ENCODE results near the gene CCIN.
A peak's percentile ranks its signal among the peaks of the same experiment; 100 is the strongest.
"Not testable (repeated sequence)": the region's sequence is repeated elsewhere in the genome, so short reads cannot be mapped to it uniquely, and the experiment has no call there.

CCIN gene

DNA sequence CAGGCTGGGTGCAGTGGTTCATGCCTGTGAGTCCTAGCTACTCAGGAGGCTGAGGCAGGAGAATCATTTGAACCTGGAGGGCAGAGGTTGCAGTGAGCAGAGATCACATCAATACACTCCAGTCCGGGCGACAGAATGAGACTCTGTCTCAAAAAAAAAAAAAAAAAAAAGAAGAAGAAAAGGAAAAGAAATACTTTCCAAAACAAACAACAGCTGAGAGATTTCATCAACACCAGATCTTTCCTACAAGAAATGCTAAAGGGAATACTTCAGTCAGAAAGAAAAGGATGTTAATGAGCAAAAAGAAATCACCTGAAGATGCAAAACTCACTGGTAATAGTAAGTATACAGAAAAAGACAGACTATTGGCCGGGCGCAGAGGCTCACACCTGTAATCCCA is 8.4 kb downstream of the CCIN start:
- H3K27me3 Mint-ChIP-seq: no peaks in the 10 kb centered on the region
- no peaks in the 10 kb centered on the region for H3K4me1 Mint-ChIP-seq
- no peak overlapping the region for H3K4me3 Mint-ChIP-seq
- DNase-seq (no peak), ATAC-seq (no peak)
- H3K27ac Mint-ChIP-seq: no peak overlapping the region
- H3K36me3 Mint-ChIP-seq (ENCODE audit: low read depth): no peaks in the 10 kb centered on the region
- no peaks in the 10 kb centered on the region for H3K9me3 Mint-ChIP-seq

DNA sequence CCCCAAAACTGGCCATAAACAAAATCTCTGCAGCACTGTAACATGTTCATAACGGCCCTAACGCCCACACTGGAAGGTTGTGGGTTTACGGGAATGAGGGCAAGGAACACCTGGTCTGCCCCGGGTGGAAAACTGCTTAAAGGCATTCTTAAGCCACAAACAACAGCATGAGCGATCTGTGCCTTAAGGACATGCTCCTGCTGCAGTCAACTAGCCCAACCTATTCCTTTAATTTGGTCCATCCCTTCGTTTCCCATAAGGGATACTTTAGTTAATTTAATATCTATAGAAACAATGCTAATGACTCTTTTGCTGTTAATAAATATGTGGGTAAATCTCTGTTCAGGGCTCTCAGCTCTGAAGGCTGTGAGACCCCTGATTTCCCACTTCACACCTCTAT is 11.1 kb downstream of the CCIN start:
- not testable (repeated sequence) for H3K36me3 Mint-ChIP-seq (ENCODE audit: low read depth); DNase-seq; H3K27ac Mint-ChIP-seq; H3K4me1 Mint-ChIP-seq; H3K27me3 Mint-ChIP-seq; H3K9me3 Mint-ChIP-seq; ATAC-seq; H3K4me3 Mint-ChIP-seq

DNA sequence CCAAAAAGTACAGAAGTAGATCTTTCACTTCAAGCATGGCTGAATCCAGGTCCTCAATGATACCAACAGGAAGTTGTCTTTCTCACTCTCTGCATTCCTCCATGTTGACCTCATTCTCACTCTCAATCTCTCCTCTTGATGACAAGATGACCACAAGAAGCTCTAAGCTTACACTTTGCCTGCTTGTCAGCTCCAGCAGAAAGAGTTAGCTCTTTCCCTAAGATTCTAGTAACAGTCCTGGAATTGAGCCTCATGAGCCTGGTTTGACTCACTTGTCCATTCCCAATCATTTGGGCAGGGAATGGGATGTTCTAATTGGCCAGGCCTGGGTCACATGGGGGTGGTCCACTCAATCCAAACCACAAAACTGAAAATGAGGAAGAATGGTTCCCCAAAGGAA is 18.2 kb downstream of the CCIN start:
- ATAC-seq (no peak), DNase-seq (no peak)
- no peaks in the 10 kb centered on the region for H3K9me3 Mint-ChIP-seq
- H3K4me1 Mint-ChIP-seq: peaks cover 19% of the 10 kb centered on the region
- H3K27me3 Mint-ChIP-seq: peaks cover 6% of the 10 kb centered on the region
- H3K4me3 Mint-ChIP-seq: no peak overlapping the region
- peaks cover 4% of the 10 kb centered on the region for H3K36me3 Mint-ChIP-seq (ENCODE audit: low read depth)
- no peak overlapping the region for H3K27ac Mint-ChIP-seq

DNA sequence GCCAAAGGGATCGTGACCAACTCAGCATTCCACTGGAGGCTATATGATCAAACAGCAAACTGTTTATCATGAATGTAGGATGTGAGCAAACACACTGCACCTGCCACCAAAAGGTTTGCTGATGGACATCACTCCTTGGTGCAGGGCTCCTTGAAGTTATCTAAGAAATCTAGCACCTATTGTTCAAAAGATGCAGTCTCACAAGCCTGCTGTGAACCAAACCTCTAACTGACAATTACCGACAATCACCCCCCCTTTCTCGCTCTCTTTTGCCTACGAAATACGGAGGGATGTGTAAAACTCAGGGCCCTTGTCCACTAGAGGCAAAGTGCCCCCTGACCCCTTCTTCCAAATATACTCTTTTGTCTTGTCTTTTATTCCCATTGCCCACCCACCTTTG is 19.0 kb downstream of the CCIN start:
- no peak for ATAC-seq
- H3K27me3 Mint-ChIP-seq: peaks cover 6% of the 10 kb centered on the region
- peaks cover 27% of the 10 kb centered on the region for H3K4me1 Mint-ChIP-seq
- no peaks in the 10 kb centered on the region for H3K9me3 Mint-ChIP-seq
- H3K27ac Mint-ChIP-seq: no peak overlapping the region
- H3K4me3 Mint-ChIP-seq: no peak overlapping the region
- H3K36me3 Mint-ChIP-seq (ENCODE audit: low read depth): peaks cover 8% of the 10 kb centered on the region
- DNase-seq: no peak

DNA sequence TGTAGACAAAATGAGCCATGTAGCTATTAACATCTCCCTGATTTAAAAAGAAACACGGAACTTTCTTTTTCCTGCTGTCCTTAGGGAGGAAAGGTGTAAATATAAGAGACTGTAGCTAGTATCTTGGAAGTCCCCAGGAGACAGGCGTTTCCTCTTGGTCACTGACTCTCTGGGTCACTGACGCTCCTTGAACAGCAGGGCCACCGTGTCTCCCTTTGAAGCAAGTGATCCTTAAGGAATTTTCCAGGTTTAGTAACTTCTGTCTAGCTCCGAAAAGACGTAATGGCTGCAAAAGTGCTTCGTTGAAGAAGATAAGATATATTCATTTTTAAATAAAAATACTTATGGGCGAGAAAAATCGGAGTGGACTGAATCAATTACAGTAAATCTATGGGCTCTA is 20.8 kb downstream of the CCIN start:
- DNase-seq (no peak), ATAC-seq (no peak)
- peaks cover 17% of the 10 kb centered on the region for H3K36me3 Mint-ChIP-seq (ENCODE audit: low read depth)
- H3K27ac Mint-ChIP-seq: no peak overlapping the region
- H3K4me1 Mint-ChIP-seq: peaks cover 43% of the 10 kb centered on the region
- H3K9me3 Mint-ChIP-seq: no peaks in the 10 kb centered on the region
- peak overlapping the region; percentile 98 for H3K4me3 Mint-ChIP-seq
- peaks cover 6% of the 10 kb centered on the region for H3K27me3 Mint-ChIP-seq

DNA sequence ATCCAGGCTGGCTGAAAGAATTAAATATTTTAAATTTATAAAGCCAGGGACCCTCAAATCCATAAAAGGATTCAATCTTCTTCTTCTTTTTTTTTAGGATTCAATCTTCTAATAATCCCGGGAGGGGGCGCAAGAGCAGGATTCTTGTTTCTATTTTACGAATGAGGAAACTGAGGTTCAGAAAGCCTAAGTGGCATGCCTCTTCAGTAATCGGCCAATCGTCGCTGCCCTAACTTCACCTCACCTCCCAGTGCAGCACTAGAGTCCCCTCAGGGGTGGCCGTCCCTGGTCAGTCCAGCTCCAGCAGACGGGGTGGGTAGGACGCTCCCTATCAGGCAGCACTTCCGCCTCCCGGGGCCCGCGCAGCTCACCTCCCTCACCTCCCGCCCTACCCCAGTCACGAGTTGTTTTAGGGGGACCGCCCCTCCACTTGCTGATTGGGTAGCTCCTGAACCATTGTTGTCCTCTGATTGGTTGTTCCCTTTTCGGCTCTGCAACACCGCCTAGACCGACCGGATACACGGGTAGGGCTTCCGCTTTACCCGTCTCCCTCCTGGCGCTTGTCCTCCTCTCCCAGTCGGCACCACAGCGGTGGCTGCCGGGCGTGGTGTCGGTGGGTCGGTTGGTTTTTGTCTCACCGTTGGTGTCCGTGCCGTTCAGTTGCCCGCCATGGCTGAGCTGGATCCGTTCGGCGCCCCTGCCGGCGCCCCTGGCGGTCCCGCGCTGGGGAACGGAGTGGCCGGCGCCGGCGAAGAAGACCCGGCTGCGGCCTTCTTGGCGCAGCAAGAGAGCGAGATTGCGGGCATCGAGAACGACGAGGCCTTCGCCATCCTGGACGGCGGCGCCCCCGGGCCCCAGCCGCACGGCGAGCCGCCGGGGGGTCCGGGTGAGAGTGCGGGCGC is 21.5 kb downstream of the CCIN start, which contains the start of gene CLTA:
Gene CLTA, plus strand, starts transcription at position 534 of the 902 bp plus-strand sequence. Its CDS starts 136 bp downstream, at position 670.
- H3K27ac Mint-ChIP-seq: peak within 1 kb of the TSS; percentile 87
- ATAC-seq: peak; percentile 100
- peaks cover 23% of the 10 kb centered on the region for H3K36me3 Mint-ChIP-seq (ENCODE audit: low read depth)

DNA sequence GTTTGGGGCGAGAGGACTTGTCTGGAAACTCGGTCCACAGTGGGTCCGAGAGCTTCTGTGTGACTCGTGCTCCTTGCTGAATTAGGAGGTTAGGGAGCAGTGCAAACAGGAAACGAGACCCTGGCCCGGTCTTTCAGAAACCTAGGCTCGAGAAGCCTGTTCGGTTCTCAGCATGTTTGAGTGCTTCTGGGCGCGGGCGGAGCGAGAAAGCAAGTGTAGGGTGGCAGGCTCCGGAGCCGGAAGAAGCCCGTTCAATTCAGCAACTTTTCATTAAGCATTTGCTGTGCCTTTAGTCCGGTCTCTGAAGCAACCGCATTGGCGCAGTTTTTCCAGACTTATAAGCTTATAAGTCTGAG is 22.1 kb downstream of the CCIN start:
- ATAC-seq (no peak), DNase-seq (peak; percentile 46)
- Mint-ChIP-seq H3K27me3 (peaks cover 6% of the 10 kb centered on the region), H3K9me3 (no peaks in the 10 kb centered on the region), H3K4me1 (peaks cover 48% of the 10 kb centered on the region), H3K36me3 (ENCODE audit: low read depth) (peaks cover 23% of the 10 kb centered on the region), H3K27ac (peak overlapping the region; percentile 69), H3K4me3 (peak overlapping the region; percentile 98)

More for the DNA sequence above, 21.5 kb downstream of the CCIN start, which contains the start of gene CLTA:
- DNase-seq: peak; percentile 93
- Mint-ChIP-seq H3K4me1 (peaks cover 48% of the 10 kb centered on the region), H3K4me3 (peak within 1 kb of the TSS; percentile 98), H3K27me3 (peaks cover 6% of the 10 kb centered on the region), H3K9me3 (no peaks in the 10 kb centered on the region)

DNA sequence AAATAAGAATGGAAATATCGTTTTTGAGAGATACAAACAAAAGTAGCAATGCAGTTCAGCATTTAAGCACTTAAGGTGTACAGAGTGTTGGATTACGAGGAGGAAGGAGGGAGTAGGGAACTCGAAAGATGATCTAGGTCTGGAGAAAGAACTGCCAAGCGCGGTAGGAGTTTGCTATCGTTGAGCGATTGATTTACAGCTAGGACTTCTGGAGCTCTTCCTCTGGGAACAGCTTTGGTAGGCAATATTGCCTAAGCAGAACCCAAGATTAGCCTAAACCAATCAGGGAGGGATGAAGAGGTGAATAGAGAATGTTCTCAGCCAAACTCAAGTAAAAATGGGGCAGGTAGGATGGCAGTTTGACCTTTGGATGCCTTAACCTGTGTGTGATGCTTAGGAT is 22.5 kb downstream of the CCIN start:
- peak overlapping the region; percentile 98 for H3K4me3 Mint-ChIP-seq

DNA sequence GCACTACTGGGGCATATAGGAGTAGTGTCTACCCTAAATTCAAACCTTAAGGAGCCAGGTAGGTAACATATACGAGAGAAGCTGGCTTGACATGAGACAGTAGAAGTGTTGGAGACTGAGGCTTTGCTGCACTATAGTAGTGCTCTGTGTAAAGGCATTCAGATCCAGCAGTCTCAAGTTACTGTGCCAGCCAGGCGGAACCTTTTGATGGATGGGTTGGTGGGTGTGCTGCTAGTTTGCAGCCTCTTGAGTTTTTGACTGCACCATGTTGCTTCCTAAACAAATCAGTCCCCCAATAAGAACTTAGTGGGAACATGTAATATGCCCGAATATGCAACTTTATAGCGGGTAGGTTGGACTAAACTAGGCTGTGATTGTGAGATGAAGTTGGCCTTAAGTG is 23.0 kb downstream of the CCIN start:
- peaks cover 6% of the 10 kb centered on the region for H3K27me3 Mint-ChIP-seq

More for the DNA sequence above, 22.5 kb downstream of the CCIN start:
- Mint-ChIP-seq H3K27ac (peak overlapping the region; percentile 69), H3K27me3 (peaks cover 6% of the 10 kb centered on the region), H3K4me1 (peaks cover 48% of the 10 kb centered on the region), H3K36me3 (ENCODE audit: low read depth) (peaks cover 25% of the 10 kb centered on the region), H3K9me3 (no peaks in the 10 kb centered on the region)
- ATAC-seq (no peak), DNase-seq (no peak)

DNA sequence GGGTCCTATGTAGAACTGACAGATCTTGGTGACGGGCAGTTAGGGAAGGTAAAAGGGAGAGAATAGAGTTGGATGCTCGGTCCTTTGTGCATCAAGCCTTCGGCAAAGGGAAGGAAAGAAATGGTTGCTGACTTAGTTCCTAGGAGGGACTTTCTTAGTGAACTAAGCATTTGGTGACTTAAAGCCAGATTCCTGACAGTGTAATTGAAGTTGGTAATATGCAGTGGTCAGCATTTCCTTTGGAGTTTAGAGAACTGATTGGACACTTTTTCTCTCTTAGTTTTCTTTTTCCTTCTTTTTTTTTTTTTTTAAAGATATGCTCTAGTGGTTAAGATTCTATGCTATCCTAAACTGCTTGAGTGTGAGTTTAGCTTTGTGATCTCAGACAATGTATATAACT is 23.8 kb downstream of the CCIN start:
- Mint-ChIP-seq H3K4me3 (peak overlapping the region; percentile 98), H3K9me3 (no peaks in the 10 kb centered on the region), H3K36me3 (ENCODE audit: low read depth) (peaks cover 32% of the 10 kb centered on the region), H3K4me1 (peaks cover 45% of the 10 kb centered on the region), H3K27ac (peak overlapping the region; percentile 35), H3K27me3 (peaks cover 6% of the 10 kb centered on the region)
- DNase-seq: no peak
- ATAC-seq: no peak

More for the DNA sequence above, 23.0 kb downstream of the CCIN start:
- Mint-ChIP-seq H3K9me3 (no peaks in the 10 kb centered on the region), H3K36me3 (ENCODE audit: low read depth) (peaks cover 27% of the 10 kb centered on the region), H3K4me3 (peak overlapping the region; percentile 98), H3K4me1 (peaks cover 46% of the 10 kb centered on the region), H3K27ac (no peak overlapping the region)
- ATAC-seq: no peak
- no peak for DNase-seq

DNA sequence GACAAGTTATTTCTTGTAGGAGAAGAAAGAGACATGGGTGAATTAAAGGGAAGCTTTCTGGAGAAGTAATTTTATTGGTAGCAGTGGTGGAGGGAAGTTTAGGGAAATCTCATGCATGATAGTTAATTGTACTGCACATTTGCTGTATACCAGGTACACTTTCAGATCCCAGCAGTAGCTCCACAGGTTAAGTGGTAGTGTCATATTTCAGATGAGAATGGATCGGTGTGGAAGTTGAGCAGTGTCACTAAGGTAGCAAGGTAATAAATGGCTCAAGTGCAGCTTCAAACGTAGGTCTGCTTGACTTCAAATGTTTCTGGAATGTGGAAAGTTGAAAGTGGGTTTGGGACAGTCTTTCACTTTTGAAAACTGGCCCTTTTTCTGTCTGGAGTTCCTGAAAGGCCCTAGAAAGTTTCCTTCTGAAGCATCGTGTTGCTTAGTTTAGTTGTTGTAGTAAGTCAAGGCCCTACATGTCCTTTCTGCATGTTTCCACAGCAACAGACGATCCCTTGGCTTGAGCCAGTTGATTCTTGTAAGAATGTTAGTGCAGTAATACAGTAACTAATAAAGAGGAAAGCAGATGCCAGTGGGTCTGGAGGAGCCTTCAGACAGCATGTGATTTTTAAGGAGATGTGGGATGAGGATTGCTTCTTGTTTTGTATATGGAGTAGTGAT is 25.3 kb downstream of the CCIN start:
- ATAC-seq (no peak), DNase-seq (no peak)
- H3K4me1 Mint-ChIP-seq: peaks cover 45% of the 10 kb centered on the region
- H3K27ac Mint-ChIP-seq: no peak overlapping the region
- H3K27me3 Mint-ChIP-seq: peaks cover 2% of the 10 kb centered on the region
- H3K4me3 Mint-ChIP-seq: no peak overlapping the region
- peaks cover 37% of the 10 kb centered on the region for H3K36me3 Mint-ChIP-seq (ENCODE audit: low read depth)
- H3K9me3 Mint-ChIP-seq: no peaks in the 10 kb centered on the region

DNA sequence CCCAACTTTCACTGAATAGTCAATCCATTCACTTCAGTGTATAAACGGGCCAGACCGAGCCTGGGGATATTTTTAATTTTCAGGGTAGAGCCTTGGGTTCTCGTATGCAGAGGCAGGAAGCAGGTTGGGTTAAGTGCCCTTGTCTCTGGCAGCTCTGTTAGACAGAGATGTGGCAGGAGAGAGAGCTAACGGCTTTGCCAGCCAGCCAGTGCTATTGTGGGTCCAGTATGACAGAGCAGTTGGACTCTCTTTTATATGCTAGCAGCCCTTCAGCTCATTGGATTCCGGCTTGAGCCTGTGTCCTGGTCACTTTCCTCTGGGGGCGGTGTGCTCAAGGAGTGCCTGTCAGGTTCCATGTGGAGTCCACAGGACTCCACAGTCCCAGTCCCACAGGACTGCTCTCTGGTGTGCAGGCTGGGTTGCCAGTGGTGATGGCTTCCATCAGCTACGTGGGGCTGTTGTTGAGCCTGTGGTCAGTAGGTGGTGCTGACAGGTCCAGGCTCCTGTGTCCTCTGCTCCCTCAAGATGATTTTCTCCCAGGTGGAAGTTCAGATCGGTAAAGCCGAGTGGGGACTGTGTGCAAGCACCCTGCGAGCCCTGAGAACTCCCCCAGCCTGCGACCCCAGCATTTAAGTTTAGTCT is 35.8 kb downstream of the CCIN start:
- no peak for ATAC-seq

DNA sequence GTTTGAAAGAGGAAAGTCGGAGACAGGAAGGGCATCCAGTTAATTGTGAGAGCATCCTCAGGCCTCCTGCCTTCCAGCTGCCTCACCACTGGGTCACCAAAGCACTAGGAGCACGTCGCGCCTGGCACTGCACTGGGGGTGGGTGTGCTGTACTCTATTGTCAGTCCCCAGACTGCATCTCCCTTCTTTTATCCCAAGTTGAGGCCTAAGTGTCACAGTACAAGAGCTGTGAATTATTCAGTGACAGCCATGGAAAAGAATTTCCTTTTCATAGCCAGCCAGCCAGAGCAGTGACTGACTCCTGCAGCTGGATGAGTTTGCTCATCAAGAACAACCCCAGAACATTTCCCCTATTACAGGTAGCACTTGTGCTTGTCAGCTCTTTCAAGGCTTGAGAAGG is 37.8 kb downstream of the CCIN start:
- H3K4me3 Mint-ChIP-seq: no peak overlapping the region
- H3K9me3 Mint-ChIP-seq: no peaks in the 10 kb centered on the region
- peak overlapping the region; percentile 82 for H3K27ac Mint-ChIP-seq
- peaks cover 50% of the 10 kb centered on the region for H3K4me1 Mint-ChIP-seq
- no peak for ATAC-seq
- H3K27me3 Mint-ChIP-seq: no peaks in the 10 kb centered on the region
- peaks cover 76% of the 10 kb centered on the region for H3K36me3 Mint-ChIP-seq (ENCODE audit: low read depth)
- no peak for DNase-seq

More for the DNA sequence above, 35.8 kb downstream of the CCIN start:
- Mint-ChIP-seq H3K4me3 (no peak overlapping the region), H3K9me3 (no peaks in the 10 kb centered on the region), H3K27ac (no peak overlapping the region), H3K27me3 (no peaks in the 10 kb centered on the region), H3K4me1 (peaks cover 45% of the 10 kb centered on the region), H3K36me3 (ENCODE audit: low read depth) (peaks cover 77% of the 10 kb centered on the region)
- DNase-seq: no peak

DNA sequence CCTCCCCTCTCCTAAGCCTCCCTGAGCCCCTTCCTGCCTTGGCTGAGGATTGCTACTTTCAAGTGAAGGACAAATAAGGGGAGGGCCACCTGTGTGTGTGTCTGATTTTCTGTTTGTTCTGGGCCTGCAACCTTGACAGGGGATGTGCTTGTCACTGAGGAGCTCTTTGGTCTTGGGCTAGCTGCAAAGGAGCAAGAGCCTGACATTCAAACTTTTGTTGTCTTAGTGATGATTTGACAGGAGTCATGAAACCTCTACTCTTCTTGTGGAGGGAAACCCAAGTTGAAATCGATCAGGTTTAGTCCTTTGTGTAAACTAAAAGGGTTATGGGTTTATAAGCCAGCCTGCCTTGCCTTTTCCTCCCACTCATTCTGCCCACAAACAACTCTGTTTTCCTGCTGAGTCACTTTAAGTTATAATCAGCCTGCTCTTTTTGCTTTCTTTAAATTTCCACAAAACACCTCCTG is 38.4 kb downstream of the CCIN start:
- no peaks in the 10 kb centered on the region for H3K9me3 Mint-ChIP-seq
- ATAC-seq (peak; percentile 55), DNase-seq (no peak)
- H3K4me1 Mint-ChIP-seq: peaks cover 50% of the 10 kb centered on the region
- H3K27me3 Mint-ChIP-seq: no peaks in the 10 kb centered on the region
- peak overlapping the region; percentile 8 for H3K4me3 Mint-ChIP-seq
- peaks cover 72% of the 10 kb centered on the region for H3K36me3 Mint-ChIP-seq (ENCODE audit: low read depth)
- H3K27ac Mint-ChIP-seq: peak overlapping the region; percentile 82

Measured in activated naive CD8-positive, alpha-beta T cell treated with anti-CD3 and anti-CD28 coated beads, Interleukin-2, amount 50 U/mL, for 24 hours (primary cell).